ENCODE data around the gene CDH23.
A peak's percentile ranks its signal among the peaks of the same experiment; 100 is the strongest.
"Not testable (repeated sequence)": the region's sequence is repeated elsewhere in the genome, so short reads cannot be mapped to it uniquely, and the experiment has no call there.

CDH23 gene

DNA sequence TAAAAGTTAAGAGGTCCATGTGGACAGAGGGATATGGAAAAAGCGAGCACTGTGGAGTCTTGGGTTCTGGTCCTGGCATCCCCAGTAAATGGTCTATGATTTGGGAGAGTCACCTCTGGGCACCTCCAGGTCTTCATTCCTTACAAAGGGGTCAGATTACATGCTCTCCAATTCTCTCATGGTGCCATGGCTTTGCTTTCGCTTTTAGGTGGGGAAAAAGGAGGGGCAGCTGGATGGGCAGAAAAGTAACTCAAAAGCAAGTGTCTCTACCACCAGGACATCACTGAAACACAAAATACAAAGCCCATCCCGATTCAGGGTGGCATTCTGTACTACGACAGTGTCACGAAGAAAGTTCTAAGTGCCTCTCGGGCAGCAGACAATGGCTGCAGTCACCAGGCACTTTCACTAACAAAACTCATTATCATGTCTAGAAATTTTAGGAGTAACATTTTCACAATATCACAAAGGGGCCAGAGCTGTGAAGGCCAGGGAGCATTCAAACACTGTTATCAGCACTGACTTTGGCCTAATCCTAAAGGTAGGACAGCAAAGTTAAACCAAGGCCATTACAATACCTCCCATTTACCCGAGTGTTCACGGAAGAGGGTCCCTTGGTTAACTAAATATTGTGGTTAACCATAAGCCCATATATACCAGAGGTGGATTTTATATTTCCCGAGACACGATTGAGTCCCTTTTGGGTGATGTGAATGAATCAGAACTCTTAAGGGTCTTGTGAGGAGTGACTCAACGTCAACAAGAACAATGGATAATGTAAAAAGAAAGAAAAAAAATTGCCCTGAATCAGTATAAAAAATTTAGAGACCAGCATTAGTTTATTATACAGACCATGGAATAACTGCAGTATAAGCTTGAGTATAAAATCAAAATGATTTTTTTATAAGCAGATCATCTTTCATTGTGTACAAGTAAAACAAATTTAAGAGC, 451.9 kb downstream of the CDH23 start:
- FAIRE-seq, result no peak

DNA sequence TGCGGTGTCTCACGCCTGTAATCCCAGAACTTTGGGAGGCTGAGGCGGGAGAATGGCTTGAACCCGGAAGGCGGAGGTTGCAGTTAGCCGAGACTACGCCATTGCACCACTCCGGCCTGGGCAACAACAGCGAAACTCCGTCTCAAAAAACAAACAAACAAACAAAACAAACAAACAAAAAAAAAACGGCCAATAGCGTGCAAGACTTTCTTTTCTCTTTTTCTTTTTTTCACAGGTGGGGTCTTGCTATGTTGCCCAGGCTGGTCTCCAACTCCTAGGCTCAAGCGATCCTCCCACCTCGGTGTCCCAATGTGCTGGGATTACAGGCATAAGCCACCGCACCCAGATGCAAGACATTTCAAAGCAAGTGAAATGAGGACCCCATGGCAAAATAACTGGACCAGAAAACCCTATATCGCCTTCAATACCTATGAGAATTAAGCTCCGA, 452.8 kb downstream of the CDH23 start:
- no peak for FAIRE-seq

DNA sequence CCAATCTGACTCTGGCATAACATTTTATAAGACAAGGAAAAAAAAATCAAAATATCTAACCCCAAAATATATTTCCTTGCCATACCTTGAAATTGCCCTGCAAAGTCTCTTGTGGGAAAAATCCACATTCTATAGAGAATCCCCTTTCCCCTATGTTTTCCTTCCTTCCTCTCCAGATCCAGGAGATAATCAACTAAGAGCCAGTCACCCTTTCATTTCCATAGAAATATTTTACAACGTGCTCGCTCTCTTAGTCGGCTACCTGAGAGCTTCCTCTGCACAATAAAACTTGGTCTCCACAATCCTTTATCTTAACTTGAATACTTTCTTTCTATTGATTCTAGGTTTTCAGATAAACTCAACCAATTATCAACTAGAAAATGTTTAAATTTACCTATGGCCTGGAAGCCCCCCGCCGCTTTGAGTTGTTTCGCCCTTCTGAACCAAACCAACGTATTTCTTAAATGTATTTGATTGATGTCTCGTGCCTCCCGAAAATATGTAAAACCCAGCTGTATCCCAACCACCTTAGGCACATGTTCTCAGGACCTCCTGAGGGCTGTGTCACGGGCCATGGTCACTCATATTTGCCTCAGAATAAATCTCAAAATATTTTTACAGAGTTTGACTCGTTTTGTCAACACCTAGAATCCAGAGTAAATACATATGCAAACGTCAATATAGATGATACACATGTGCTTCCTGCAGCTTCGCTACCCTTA, 453.5 kb downstream of the CDH23 start:
- FAIRE-seq, result no peak

DNA sequence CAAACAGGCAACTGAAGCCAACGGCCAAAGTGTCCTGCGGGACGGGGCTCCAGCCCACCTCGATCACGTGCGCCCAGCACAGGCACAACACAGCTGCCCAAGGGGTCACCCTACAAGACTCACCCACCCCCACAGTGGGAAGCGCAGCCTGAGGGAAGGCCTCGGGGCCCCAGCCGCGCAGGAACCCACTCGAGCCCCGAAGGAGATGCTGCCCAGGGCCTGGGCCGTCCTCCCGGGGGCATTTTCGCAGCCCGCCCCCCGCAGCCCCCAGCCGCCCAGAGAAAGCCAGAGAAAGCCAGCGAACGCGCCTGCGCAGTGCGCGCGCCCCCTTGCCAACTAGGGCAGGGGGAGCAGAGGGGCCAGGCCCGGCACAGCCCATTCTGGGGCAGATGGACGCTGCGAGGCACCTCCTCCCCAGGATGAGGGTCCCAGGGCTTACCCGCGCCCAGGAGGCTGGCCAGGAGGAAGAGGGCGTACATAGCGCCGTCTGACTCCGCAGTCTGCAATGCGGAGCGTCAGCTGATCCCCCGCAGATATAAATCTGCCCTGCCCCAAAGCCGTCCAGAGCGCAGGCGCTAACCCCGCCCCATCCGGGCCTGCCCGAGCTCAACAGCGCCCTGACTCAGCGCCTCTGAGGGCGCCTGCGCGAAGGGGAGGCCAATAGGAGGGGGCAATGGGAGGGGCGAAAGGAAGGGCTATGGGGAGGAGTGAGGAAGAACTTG, 454.2 kb downstream of the CDH23 start, which contains the start of gene PSAP:
Gene PSAP (minus strand): TSS at position 509 of the 722 bp plus-strand sequence. CDS start 30 bp downstream, at position 479.
- FAIRE-seq, result peak; percentile 41

DNA sequence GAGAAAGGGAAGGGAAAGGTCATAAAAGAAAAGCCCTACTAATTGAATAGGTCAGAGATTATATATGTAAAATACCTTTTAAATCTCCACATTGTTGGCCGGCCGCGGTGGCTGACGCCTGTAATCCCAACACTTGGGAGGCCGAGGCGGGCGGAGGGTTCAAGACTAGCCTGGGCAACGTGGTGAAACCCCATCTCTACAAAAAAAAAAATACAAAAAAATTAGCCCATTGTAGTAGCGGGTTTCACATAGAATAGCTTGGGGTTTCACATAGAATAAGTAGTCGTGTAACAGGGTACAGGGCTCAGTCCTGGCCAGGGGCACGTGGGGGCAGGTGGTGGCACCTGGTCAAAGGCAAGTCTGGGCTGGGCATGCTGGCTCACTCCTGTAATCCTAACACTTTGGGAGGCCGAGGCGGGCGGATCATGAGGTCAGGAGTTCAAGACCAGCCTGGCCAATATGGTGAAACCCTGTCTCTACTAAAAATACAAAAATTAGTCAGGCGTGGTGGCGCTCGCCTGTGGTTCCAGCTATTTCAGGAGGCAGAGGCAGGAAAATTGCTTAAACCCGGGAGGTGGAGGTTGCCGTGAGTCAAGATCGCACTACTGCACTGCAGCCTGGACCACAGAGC, 454.9 kb downstream of the CDH23 start:
- not testable (repeated sequence) for FAIRE-seq

DNA sequence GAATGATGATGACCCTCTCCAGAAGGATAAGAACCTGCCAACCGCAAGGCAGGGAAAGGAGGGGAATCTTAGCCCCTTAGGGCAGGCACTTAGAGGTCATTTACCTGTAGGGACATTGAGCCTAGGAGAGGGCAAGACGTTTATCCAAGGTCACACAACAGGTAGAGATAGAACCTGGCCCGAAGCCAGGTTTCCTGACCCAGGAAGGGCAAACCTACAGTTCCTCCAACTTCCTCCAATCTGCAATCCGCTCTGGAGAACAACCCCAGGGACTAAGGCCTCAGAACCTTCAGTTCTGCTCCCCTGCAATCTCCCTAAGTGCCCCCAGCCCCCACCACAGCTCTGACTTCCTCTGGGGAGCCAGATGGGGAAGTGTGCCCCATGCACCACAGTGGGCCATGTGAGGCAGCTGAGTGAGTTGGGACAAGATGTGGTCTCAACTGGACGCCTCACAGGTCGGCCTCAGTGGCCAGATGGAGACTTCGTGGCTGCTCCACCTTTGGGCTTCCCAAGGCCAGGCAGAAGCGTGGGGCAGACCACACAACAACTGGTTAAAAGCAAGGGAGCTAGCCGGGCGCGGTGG, 455.7 kb downstream of the CDH23 start:
- FAIRE-seq, result no peak

DNA sequence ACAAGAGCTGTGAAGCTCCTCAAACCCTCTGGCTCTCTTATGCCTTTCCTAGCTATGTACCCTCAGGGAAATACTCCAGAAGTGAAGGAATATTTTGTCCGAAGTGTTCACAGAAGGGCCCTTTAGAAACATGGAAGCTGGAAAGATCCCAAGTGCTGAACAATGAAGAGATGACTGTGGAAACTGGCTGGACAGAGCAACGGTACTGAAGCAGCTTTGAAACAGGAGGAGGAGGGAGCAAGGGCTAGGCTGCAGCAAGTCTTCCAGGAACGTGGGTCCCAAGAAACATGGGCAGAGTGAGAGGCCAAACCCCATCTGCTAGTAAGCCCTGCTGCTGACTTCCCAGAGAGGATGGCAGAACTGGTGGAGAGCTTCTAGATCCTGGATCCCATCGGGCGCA, 457.3 kb downstream of the CDH23 start:
- FAIRE-seq, result no peak

DNA sequence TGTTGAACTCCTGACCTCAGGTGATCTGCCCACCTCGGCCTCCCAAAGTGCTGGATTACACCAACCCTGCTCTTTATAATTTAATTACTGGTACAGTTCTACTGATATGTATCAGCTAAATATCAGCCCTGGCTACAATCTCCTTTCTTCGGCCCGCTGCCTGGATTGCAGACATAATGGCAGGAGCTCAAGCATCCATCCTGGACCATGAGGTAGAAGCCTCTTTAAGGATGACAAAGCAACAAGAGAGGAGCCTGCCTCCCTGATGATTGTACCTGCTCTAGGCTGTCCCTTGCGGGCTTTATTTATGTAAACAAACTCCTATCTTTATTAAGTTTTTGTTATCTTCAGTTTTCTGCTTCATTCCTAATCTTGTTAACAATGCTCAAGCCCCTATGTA, 459.9 kb downstream of the CDH23 start:
- FAIRE-seq, result no peak

DNA sequence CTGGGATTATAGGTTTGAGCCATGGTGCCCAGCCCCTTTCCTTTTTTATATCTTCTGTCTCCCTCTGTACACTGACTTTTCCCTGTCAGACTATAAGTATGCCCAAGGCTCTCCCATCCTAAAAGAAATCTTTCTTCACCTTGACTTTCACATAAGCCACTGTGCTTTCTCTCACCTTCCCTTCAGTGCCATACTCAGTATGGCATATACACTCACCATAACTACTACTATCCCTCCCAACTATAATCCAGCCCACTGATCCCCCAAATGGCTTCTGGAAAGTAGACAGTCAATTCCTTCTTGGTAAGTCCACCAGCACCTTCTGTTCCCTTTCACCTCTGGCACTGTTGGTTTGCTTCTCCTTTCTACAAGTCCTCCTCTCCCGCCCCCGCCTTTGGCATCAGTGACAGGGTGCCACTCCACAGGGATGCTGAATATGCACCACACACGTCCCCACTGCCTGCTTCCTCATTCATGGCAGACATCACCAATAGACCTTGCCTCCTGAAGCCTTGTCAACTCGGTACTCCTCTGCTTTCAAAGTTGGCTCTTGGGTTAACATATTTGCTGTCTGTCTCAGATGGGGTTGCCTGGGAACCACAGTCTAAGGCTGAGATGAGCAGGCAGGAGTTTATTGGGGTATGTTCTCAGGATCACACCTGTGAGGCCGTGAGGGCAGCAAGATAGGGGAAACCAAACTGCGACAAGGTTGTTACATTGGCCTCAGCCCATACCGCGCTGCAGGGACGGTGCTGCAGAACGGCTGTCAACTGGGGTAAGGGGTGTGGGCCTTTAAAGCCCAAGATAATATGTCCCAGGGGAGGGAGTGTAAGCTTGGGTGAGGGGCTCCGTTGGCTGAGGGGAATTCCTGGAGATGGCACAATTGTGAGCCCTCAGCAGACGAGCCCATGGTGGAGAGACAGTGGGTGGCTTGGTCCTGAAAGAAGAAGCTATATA, 461.5 kb downstream of the CDH23 start:
- no peak for FAIRE-seq

DNA sequence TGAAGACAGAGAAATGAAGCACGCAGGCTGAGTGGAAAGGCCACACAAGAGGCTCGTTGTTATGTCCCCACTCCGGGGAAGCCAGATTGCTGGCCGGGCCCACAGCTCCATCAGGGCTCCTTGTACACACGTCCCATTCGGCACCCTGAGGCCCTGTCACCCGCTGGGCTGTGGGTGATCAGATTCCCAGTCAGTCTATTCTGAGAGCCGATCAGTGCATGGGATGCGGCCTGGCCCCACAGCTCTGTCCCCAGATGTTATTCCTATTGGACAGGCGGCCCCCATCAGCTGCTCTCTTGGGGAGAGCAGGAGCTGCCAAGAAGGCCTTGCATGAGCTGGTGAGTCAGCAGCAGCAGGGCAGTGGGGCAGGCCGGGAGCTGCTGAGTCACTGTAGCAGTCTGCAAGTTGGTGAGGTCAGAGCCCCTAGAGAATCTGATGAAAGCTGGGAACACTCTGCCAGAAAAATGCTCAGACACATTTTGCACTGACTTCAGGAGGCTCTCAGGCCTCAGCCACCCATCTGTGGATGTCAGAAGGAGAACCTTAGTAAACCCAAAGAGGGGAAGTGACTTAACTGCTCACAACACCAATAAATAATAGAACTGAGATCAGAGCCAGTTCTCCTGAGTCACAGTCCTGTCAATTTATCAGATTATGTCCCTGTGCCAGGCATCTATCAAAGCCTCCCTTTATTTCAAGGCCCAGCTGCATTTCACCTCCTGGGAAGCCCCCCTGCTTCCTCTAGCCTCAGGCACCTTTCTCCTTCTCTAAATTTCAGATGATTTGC, 463.7 kb downstream of the CDH23 start:
- FAIRE-seq, result no peak

DNA sequence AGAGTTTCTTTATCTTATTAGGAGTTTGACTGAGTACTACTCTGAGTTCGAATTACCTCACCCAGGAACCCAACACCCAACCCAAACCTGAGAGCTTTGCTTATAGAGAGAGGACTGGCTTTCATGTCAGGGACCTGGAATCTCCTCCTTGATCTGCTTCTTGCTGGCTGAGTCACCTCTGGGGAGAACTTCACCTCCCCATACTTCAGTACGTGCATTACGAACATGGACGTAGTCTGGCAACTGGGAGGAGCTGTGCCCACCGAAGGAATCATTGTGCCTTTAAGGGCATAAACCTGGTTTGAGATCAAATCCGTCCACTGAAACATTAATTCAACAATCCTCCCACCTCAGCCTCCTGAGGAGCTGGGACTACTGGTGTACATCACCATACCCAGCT, 466.5 kb downstream of the CDH23 start:
- no peak for FAIRE-seq

DNA sequence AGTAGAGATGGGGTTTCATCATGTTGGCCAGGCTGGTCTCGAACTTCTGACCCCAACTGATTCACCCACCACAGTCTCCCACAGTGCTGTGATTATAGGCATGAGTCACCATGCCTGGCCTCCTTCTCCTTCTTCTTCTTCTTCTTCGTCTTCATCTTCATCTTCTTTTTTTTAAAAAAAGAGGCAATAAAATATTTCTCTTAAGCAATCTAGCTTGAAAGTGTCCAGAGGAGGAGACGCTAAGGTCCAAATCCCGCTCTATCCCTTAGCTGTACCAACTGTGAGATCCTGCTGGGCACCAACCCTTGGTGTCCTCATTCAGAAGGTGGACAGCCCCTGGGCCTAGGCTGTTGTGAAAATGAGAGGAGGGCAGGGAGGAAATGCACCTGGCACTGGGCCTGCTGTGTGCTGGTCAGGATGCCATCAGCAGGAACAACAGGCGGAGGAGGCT, 468.2 kb downstream of the CDH23 start:
- no peak for FAIRE-seq
